K562 (cell line): ENCODE measurements around the gene TMCO4. TPM values are rescaled to one million over a fixed set of nuclear protein-coding genes. Genes with fewer than 3 reads are reported as not detected.

Experiments
- ATAC-seq: fragments of 200-7000 bp; cut with Tn5 transposase; 3 replicates; pipeline ENCODE4 v1.9.1; 2020; ENCODE audit warnings: moderate library complexity
- BruUV-seq: library from RNA; stranded (reverse); fragments of 400-500 nt; replicated peaks from 2 replicates; lab custom pipeline; 2021; lab: Mats Ljungman, UMichigan
- CTCF ChIA-PET: fragments of 300-600 bp; formaldehyde crosslinking; extraction: SDS; loops from one replicate; lab custom pipeline; 2021; ENCODE audit warnings: low intra/inter-chr PET ratio; lab: Yijun Ruan, JAX
- POLR2A ChIA-PET: fragments of 300-600, 350-650 bp; sonication (Branson Sonifier 250); formaldehyde crosslinking; extraction: SDS; loops from one replicate; lab custom pipeline; 2021; ENCODE audit warnings: antibody characterized with exemption, inconsistent platforms; lab: Yijun Ruan, JAX
- DNase-seq, 4 experiments: peaks; one replicate each; pipeline versions ENCODE4 v3.0.0 to v3.0.0-alpha.2; 2011 to 2018; ENCODE audit warnings: low spot score in 3 of 4, mixed read lengths in 3 of 4; ENCODE audit errors: extremely low read depth in 1 of 4
- FAIRE-seq: peaks from 2 replicates; lab custom pipeline; 2011; peaks lifted over from hg19 to GRCh38; lab: Jason Lieb, UNC
- H2AFZ ChIP-seq: 2 replicates; pipeline ENCODE4 v1.6.0; 2011; ENCODE audit warnings: low read depth, low read length, control low read depth, inconsistent platforms
- H3K27ac ChIP-seq: fragments of 200-600 bp; 3 replicates; pipeline ENCODE4 v1.8.0; 2011; ENCODE audit warnings: low read depth, mild to moderate bottlenecking, control low read depth, inconsistent platforms, low read length, moderate library complexity, mixed read lengths; ENCODE audit errors: extremely low read depth
- H3K27me3 ChIP-seq, 2 experiments: fragments of 300-600 bp in 1 of 2; 2 replicates in 1 of 2; 3 replicates in 1 of 2; pipeline versions ENCODE4 v1.6.0 to v1.8.0; 2011; ENCODE audit warnings: inconsistent platforms in 2 of 2, low read length in 2 of 2, mild to moderate bottlenecking in 1 of 2, mixed read lengths in 1 of 2, moderate library complexity in 1 of 2; ENCODE audit not compliant: control insufficient read depth in 2 of 2, insufficient read depth in 2 of 2
- H3K36me3 ChIP-seq: fragments of 300-600 bp; 3 replicates; pipeline ENCODE4 v1.8.0; 2011; ENCODE audit warnings: mild to moderate bottlenecking, low read length, inconsistent platforms; ENCODE audit not compliant: control insufficient read depth, insufficient read depth
- H3K4me1 ChIP-seq, 2 experiments: fragments of 200-600 bp in 1 of 2; replicated peaks in 1 of 2; 2 replicates in 1 of 2; 3 replicates in 1 of 2; pipeline versions ENCODE4 v1.5.1 to v1.8.0; 2011; ENCODE audit warnings: inconsistent platforms in 2 of 2, low read length in 2 of 2, mild to moderate bottlenecking in 1 of 2, mixed read lengths in 1 of 2, moderate library complexity in 1 of 2; ENCODE audit not compliant: control insufficient read depth in 2 of 2, insufficient read depth in 2 of 2
- H3K4me2 ChIP-seq: 2 replicates; pipeline ENCODE4 v1.6.1; 2011; ENCODE audit warnings: low read length, control low read depth, inconsistent platforms, mixed read lengths; ENCODE audit not compliant: insufficient read depth
- H3K4me3 ChIP-seq: fragments of 200-600 bp; sonication (generic), shearing (Covaris generic); 2 replicates; pipeline ENCODE4 v1.5.1; 2016; ENCODE audit warnings: control low read depth, inconsistent platforms
- H3K79me2 ChIP-seq: fragments of 200-600 bp; 3 replicates; pipeline ENCODE4 v1.8.0; 2011; ENCODE audit warnings: low read length, inconsistent platforms; ENCODE audit not compliant: control insufficient read depth, insufficient read depth
- H3K9ac ChIP-seq, 2 experiments: 2 replicates each; pipeline versions ENCODE4 v1.6.0 to v1.6.1; 2011; ENCODE audit warnings: low read depth in 2 of 2, low read length in 2 of 2, control low read depth in 1 of 2, inconsistent platforms in 1 of 2, mild to moderate bottlenecking in 1 of 2, mixed read lengths in 1 of 2; ENCODE audit not compliant: insufficient read depth in 1 of 2
- H3K9me1 ChIP-seq: one replicate; pipeline ENCODE4 v1.6.0; 2011; ENCODE audit warnings: inconsistent platforms, mild to moderate bottlenecking, low read length, moderate library complexity; ENCODE audit not compliant: control insufficient read depth, insufficient read depth
- H3K9me3 ChIP-seq: replicated peaks from 2 replicates; pipeline ENCODE4 v1.5.1; 2011; ENCODE audit warnings: low read depth, low read length, inconsistent platforms; ENCODE audit not compliant: control insufficient read depth, insufficient read depth
- H4K20me1 ChIP-seq: replicated peaks from 2 replicates; pipeline ENCODE4 v1.6.1; 2011; ENCODE audit warnings: low read length, inconsistent platforms, mixed read lengths; ENCODE audit not compliant: control insufficient read depth, insufficient read depth
- CBX5 ChIP-seq: IDR thresholded peaks from 2 replicates; pipeline ENCODE4 v1.6.1; 2014; ENCODE audit warnings: low read depth, borderline replicate concordance
- ZNF263 ChIP-seq: sonication (generic); formaldehyde crosslinking; IDR thresholded peaks from 2 replicates; pipeline ENCODE4 v1.8.0; 2022; ENCODE audit warnings: mild to moderate bottlenecking, missing genetic modification reagents, borderline replicate concordance
- WGBS: fragments of 100-300 bp; shearing (Covaris generic); methylation state at CpG from one replicate; pipeline ENCODE4 v1.1.6; 2016; ENCODE audit warnings: low coverage, mixed read lengths; ENCODE audit not compliant: insufficient coverage; ENCODE audit errors: missing lambda C conversion rate; 5-methylcytosine and 5-hydroxymethylcytosine counted together
- in situ Hi-C: fragments of 300-500 bp; cut with MboI; formaldehyde crosslinking; loops from 4 replicates; pipeline ENCODE4 v1.15.0; 2018; ENCODE audit warnings: inconsistent platforms, mixed read lengths
- intact Hi-C: fragments of 100-400 bp; cut with micrococcal nuclease; formaldehyde crosslinking; loops from 2 replicates; pipeline ENCODE4 v1.14.2; 2022
- polyA plus RNA-seq, 8 experiments: library from polyadenylated mRNA; depleted of rRNA in 4 of 8; stranded (reverse) in 5 of 8; unstranded in 3 of 8; fragments of >200 nt; fragmentation: Nextera tagmentation in 2 of 8; fragmentation: Illumina TruSeq in 1 of 8; extraction: Ambion mirVana in 2 of 8; extraction: Trizol in 1 of 8; gene quantifications; 2 replicates each; pipeline versions ENCODE4 v1.2.1 to v1.2.3, GENCODE V29; 2011 to 2014; ENCODE audit warnings: inconsistent platforms in 1 of 8, missing spikeins in 1 of 8
- total RNA-seq, 7 experiments: library from RNA; depleted of rRNA in 6 of 7; stranded (reverse); fragments of >200 nt in 6 of 7; fragmentation: Illumina TruSeq in 2 of 7; extraction: Trizol in 2 of 7; gene quantifications; 2 replicates each; pipeline versions ENCODE4 v1.2.1 to v1.2.3, GENCODE V29; 2011 to 2021; ENCODE audit warnings: low replicate concordance in 1 of 7
- TF ChIP-seq, protein P1 (sequence below): sonication (generic); formaldehyde crosslinking; IDR thresholded peaks from 2 replicates; pipeline ENCODE4 v1.8.1; 2023; ENCODE audit warnings: mild to moderate bottlenecking, missing genetic modification reagents
- TF ChIP-seq, protein P2 (sequence below): sonication (generic); formaldehyde crosslinking; IDR thresholded peaks from 2 replicates; pipeline ENCODE4 v1.9.0; 2022; ENCODE audit warnings: mild to moderate bottlenecking, missing genetic modification reagents

The TMCO4 gene
- total and polyA plus RNA-seq, 9 of the 15 experiments (the other 6 are each of a cell fraction or from before 2014, with no cell fraction given), result 0.06 to 2.1 (median 1.2) TPM

DNA sequence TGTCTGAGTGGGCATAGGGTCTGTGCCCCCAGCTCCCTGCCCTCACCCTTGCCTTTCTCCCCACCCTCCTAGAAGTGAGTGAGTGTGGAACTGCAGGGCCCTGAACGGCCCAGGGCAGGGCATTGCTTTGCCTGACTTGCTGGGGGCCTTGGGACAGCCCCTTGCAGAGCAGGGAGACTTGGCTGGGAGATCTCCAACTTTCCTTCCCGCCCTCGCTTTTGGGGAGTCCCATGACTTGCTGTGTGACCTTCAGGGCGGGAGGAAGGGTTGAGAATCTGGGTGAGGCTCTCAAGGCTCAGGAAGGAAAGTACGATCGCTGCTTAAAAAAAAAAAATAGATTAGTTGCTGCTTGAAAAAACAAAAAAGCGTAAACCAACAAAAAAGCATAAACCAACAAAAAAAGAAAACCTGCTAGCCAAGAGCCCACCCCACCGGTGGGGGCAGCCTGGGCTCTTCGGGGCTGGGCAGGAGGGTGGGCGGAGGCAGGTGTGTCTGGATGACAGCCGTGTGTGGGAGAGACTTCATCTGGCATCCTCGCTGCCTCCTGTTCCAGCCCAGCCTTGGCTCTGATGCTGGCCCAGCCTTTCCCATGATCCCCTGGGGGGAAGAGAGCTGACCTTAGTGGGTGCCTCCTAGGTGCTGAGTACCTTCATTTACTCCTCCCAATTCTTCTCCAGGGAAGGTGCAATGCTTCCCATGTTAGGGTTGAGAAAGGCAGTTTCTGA, 149.1 kb downstream of the TMCO4 start:
- H4K20me1 ChIP-seq, result peaks cover 3% of the 10 kb centered on the region; the same call in 1 of the 2 replicates
- ChIA-PET CTCF (interaction anchor here (0.7 to 2.7 kb wide), 7 partner anchors 259 to 766 kb away, joined by 3 to 29 read pairs (median 7); no protein-coding TSS in a partner anchor), POLR2A (interaction anchor here (0.5 to 1.1 kb wide), 6 partner anchors 12 to 399 kb away, joined by 3 to 5 read pairs (median 4); partner anchors contain the start of genes AKR7A2, EMC1, MRTO4 and SLC66A1)
- FAIRE-seq (no peak), ATAC-seq (peak; percentile 11), DNase-seq (peak; percentile 27 to 49 (median 38))
- H3K4me3 ChIP-seq, result no peak overlapping the region
- BruUV-seq, result no TSS peak
- peak overlapping the region; percentile 86 for H2AFZ ChIP-seq
- intact Hi-C loops, result loop anchor here (1.0 to 10.0 kb wide), 4 partner anchors 259 to 746 kb away; partner anchors contain the start of genes ALDH4A1, EMC1 and MRTO4
- WGBS, result 41% methylated on average over 12 of the region's 12 CpGs
- no peaks in the 10 kb centered on the region for H3K79me2 ChIP-seq
- in situ Hi-C loops, result loop anchor here (5.0 to 25.0 kb wide), 6 partner anchors 308 to 1038 kb away; no protein-coding TSS in a partner anchor
- H3K9ac ChIP-seq, result peak overlapping the region; percentile 35 to 64; a peak in 3 of 4 replicates
- no peaks in the 10 kb centered on the region for H3K36me3 ChIP-seq
- H3K4me1 ChIP-seq, result peaks cover 15 to 27% of the 10 kb centered on the region in 2 experiments; a peak in 4 of 5 replicates
- no peak overlapping the region for H3K27ac ChIP-seq
- peaks cover 0 to 12% of the 10 kb centered on the region in 2 experiments; a peak in 2 of 5 replicates for H3K27me3 ChIP-seq
- TF ChIP-seq, protein P1, sequence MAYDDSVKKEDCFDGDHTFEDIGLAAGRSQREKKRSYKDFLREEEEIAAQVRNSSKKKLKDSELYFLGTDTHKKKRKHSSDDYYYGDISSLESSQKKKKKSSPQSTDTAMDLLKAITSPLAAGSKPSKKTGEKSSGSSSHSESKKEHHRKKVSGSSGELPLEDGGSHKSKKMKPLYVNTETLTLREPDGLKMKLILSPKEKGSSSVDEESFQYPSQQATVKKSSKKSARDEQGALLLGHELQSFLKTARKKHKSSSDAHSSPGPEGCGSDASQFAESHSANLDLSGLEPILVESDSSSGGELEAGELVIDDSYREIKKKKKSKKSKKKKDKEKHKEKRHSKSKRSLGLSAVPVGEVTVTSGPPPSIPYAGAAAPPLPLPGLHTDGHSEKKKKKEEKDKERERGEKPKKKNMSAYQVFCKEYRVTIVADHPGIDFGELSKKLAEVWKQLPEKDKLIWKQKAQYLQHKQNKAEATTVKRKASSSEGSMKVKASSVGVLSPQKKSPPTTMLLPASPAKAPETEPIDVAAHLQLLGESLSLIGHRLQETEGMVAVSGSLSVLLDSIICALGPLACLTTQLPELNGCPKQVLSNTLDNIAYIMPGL (CRISPR knock-in tag), result 0 out of 2 replicates have a peak, but pooled peaks have one; percentile 61
- TF ChIP-seq, protein P2, sequence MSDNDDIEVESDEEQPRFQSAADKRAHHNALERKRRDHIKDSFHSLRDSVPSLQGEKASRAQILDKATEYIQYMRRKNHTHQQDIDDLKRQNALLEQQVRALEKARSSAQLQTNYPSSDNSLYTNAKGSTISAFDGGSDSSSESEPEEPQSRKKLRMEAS, result peak; percentile 11; the same call in 1 of the 2 replicates
- no peak for TF ChIP-seq CBX5
- 0 out of 2 replicates have a peak, but pooled peaks have one; percentile 7 for TF ChIP-seq ZNF263 (CRISPR knock-in tag)
- no peaks in the 10 kb centered on the region for H3K9me1 ChIP-seq
- H3K4me2 ChIP-seq, result peak overlapping the region; percentile 59; the same call in 1 of the 2 replicates
- H3K9me3 ChIP-seq, result no peaks in the 10 kb centered on the region
